Activated naive CD4-positive, alpha-beta T cell treated with anti-CD3 and anti-CD28 coated beads, Interleukin-2, amount 10 ng/mL, durations not matched to agents 7 days and 5 days (primary cell): ENCODE results near the gene NIM1K.

Experiments used
- CTCF ChIA-PET: fragments of 350-600 bp; sonication (Branson Sonifier 250); formaldehyde crosslinking; loops from one replicate; lab custom pipeline; 2021; ENCODE audit warnings: antibody characterized with exemption; lab: Charles Lee
- DNase-seq: peaks from one replicate; pipeline ENCODE4 v3.0.0-alpha.2; 2020
- H3K27ac Mint-ChIP-seq: one replicate; pipeline ENCODE4 v1.8.0; 2021; ENCODE audit warnings: mild to moderate bottlenecking, moderate library complexity, mixed read lengths
- H3K27me3 Mint-ChIP-seq: one replicate; pipeline ENCODE4 v1.8.0; 2021; ENCODE audit warnings: mild to moderate bottlenecking, mixed read lengths
- H3K36me3 Mint-ChIP-seq: one replicate; pipeline ENCODE4 v1.8.0; 2021; ENCODE audit warnings: mixed read lengths
- H3K4me1 Mint-ChIP-seq: one replicate; pipeline ENCODE4 v1.8.0; 2021; ENCODE audit warnings: mixed read lengths
- H3K4me3 Mint-ChIP-seq: one replicate; pipeline ENCODE4 v1.8.0; 2021; ENCODE audit warnings: mild to moderate bottlenecking, moderate library complexity, mixed read lengths
- H3K9me3 Mint-ChIP-seq: one replicate; pipeline ENCODE4 v1.8.0; 2021; ENCODE audit warnings: mixed read lengths

Gene NIM1K

GRCh38 chr5:43225649-43226245 is 33.7 kb downstream of the NIM1K start:
- Mint-ChIP-seq H3K27ac (no peak overlapping the region), H3K27me3 (no peaks in the 10 kb centered on the region), H3K9me3 (no peaks in the 10 kb centered on the region), H3K36me3 (no peaks in the 10 kb centered on the region), H3K4me3 (no peak overlapping the region), H3K4me1 (no peaks in the 10 kb centered on the region)
- no peak for DNase-seq
- CTCF ChIA-PET: interaction anchor here (0.8 to 1.3 kb wide), 2 partner anchors 86 to 164 kb away, joined by 3 to 9 read pairs; no protein-coding TSS in a partner anchor

- no peaks in the 10 kb centered on the region for H3K27me3 Mint-ChIP-seq
- CTCF ChIA-PET: interaction anchor here (0.5 to 1.6 kb wide), 5 partner anchors 32 to 212 kb away, joined by 3 read pairs; no protein-coding TSS in a partner anchor
- no peak overlapping the region for H3K4me3 Mint-ChIP-seq
- no peak for DNase-seq
- no peak overlapping the region for H3K27ac Mint-ChIP-seq
- H3K36me3 Mint-ChIP-seq: no peaks in the 10 kb centered on the region
- H3K4me1 Mint-ChIP-seq: no peaks in the 10 kb centered on the region
- no peaks in the 10 kb centered on the region for H3K9me3 Mint-ChIP-seq
Measured at GRCh38 chr5:43227655-43228054, 35.6 kb downstream of the NIM1K start.

- Mint-ChIP-seq H3K27ac (no peak overlapping the region), H3K4me1 (peaks cover 6% of the 10 kb centered on the region), H3K36me3 (no peaks in the 10 kb centered on the region), H3K27me3 (no peaks in the 10 kb centered on the region), H3K9me3 (no peaks in the 10 kb centered on the region), H3K4me3 (no peak overlapping the region)
- no peak for DNase-seq
- CTCF ChIA-PET: interaction anchor here (0.6 kb wide), 1 partner anchor 58 kb away, joined by 3 read pairs; no protein-coding TSS in a partner anchor
Measured at GRCh38 chr5:43230707-43231106, 38.7 kb downstream of the NIM1K start.

GRCh38 chr5:43231977-43232376 is 40.0 kb downstream of the NIM1K start:
- no peaks in the 10 kb centered on the region for H3K36me3 Mint-ChIP-seq
- H3K9me3 Mint-ChIP-seq: no peaks in the 10 kb centered on the region
- peaks cover 6% of the 10 kb centered on the region for H3K4me1 Mint-ChIP-seq
- no peak overlapping the region for H3K4me3 Mint-ChIP-seq
- peaks cover 3% of the 10 kb centered on the region for H3K27me3 Mint-ChIP-seq
- DNase-seq: no peak
- no peak overlapping the region for H3K27ac Mint-ChIP-seq
- CTCF ChIA-PET: interaction anchor here (1.2 kb wide), 2 partner anchors 158 to 252 kb away, joined by 3 to 7 read pairs; partner anchors contain the start of gene TMEM267

- Mint-ChIP-seq H3K9me3 (no peaks in the 10 kb centered on the region), H3K27me3 (peaks cover 3% of the 10 kb centered on the region), H3K27ac (peak overlapping the region; percentile 50), H3K4me3 (no peak overlapping the region), H3K4me1 (peaks cover 6% of the 10 kb centered on the region), H3K36me3 (no peaks in the 10 kb centered on the region)
- CTCF ChIA-PET: interaction anchor here (1.0 to 1.5 kb wide), 4 partner anchors 9 to 251 kb away, joined by 3 to 7 read pairs (median 3); partner anchors contain the start of gene TMEM267
- no peak for DNase-seq
Measured at GRCh38 chr5:43232943-43233833, 41.2 kb downstream of the NIM1K start.

GRCh38 chr5:43233946-43234345 is 41.9 kb downstream of the NIM1K start:
- Mint-ChIP-seq H3K4me3 (no peak overlapping the region), H3K4me1 (peaks cover 6% of the 10 kb centered on the region), H3K27ac (peak overlapping the region; percentile 50), H3K36me3 (no peaks in the 10 kb centered on the region), H3K27me3 (peaks cover 3% of the 10 kb centered on the region), H3K9me3 (no peaks in the 10 kb centered on the region)
- DNase-seq: no peak
- CTCF ChIA-PET: interaction anchor here (1.4 to 1.5 kb wide), 2 partner anchors 10 to 15 kb away, joined by 3 to 7 read pairs; no protein-coding TSS in a partner anchor

- Mint-ChIP-seq H3K4me1 (peaks cover 6% of the 10 kb centered on the region), H3K9me3 (no peaks in the 10 kb centered on the region), H3K27me3 (peaks cover 15% of the 10 kb centered on the region), H3K36me3 (no peaks in the 10 kb centered on the region), H3K27ac (no peak overlapping the region), H3K4me3 (no peak overlapping the region)
- DNase-seq: no peak
- CTCF ChIA-PET: no interaction called here
Measured at GRCh38 chr5:43236653-43237355, 44.8 kb downstream of the NIM1K start.

GRCh38 chr5:43242196-43242595 is 50.2 kb downstream of the NIM1K start:
- DNase-seq: no peak
- H3K4me3 Mint-ChIP-seq: no peak overlapping the region
- CTCF ChIA-PET: no interaction called here

GRCh38 chr5:43243270-43243669 is 51.2 kb downstream of the NIM1K start:
- no peak for DNase-seq
- H3K9me3 Mint-ChIP-seq: no peaks in the 10 kb centered on the region
- CTCF ChIA-PET: no interaction called here
- no peak overlapping the region for H3K27ac Mint-ChIP-seq
- no peak overlapping the region for H3K4me3 Mint-ChIP-seq
- peaks cover 27% of the 10 kb centered on the region for H3K27me3 Mint-ChIP-seq
- H3K36me3 Mint-ChIP-seq: no peaks in the 10 kb centered on the region
- H3K4me1 Mint-ChIP-seq: no peaks in the 10 kb centered on the region

More at GRCh38 chr5:43242196-43242595, 50.2 kb downstream of the NIM1K start:
- Mint-ChIP-seq H3K36me3 (no peaks in the 10 kb centered on the region), H3K27ac (no peak overlapping the region), H3K27me3 (peaks cover 27% of the 10 kb centered on the region), H3K9me3 (no peaks in the 10 kb centered on the region), H3K4me1 (no peaks in the 10 kb centered on the region)

GRCh38 chr5:43244823-43245565 is 53.0 kb downstream of the NIM1K start:
- Mint-ChIP-seq H3K27me3 (peaks cover 26% of the 10 kb centered on the region), H3K4me1 (no peaks in the 10 kb centered on the region), H3K9me3 (no peaks in the 10 kb centered on the region), H3K4me3 (no peak overlapping the region), H3K36me3 (no peaks in the 10 kb centered on the region), H3K27ac (no peak overlapping the region)
- no peak for DNase-seq
- CTCF ChIA-PET: no interaction called here

- Mint-ChIP-seq H3K36me3 (no peaks in the 10 kb centered on the region), H3K9me3 (no peaks in the 10 kb centered on the region), H3K4me3 (no peak overlapping the region), H3K4me1 (no peaks in the 10 kb centered on the region), H3K27me3 (peaks cover 19% of the 10 kb centered on the region), H3K27ac (no peak overlapping the region)
- CTCF ChIA-PET: no interaction called here
- DNase-seq: no peak
Measured at GRCh38 chr5:43245724-43246385, 53.8 kb downstream of the NIM1K start.

GRCh38 chr5:43251754-43252153 is 59.7 kb downstream of the NIM1K start:
- H3K36me3 Mint-ChIP-seq: no peaks in the 10 kb centered on the region
- DNase-seq: no peak
- H3K4me3 Mint-ChIP-seq: no peak overlapping the region
- H3K27ac Mint-ChIP-seq: no peak overlapping the region
- H3K4me1 Mint-ChIP-seq: no peaks in the 10 kb centered on the region
- peaks cover 22% of the 10 kb centered on the region for H3K27me3 Mint-ChIP-seq
- H3K9me3 Mint-ChIP-seq: no peaks in the 10 kb centered on the region
- CTCF ChIA-PET: no interaction called here

- Mint-ChIP-seq H3K9me3 (no peaks in the 10 kb centered on the region), H3K4me1 (no peaks in the 10 kb centered on the region), H3K27ac (no peak overlapping the region), H3K27me3 (peaks cover 40% of the 10 kb centered on the region), H3K36me3 (no peaks in the 10 kb centered on the region), H3K4me3 (no peak overlapping the region)
- no peak for DNase-seq
- CTCF ChIA-PET: no interaction called here
Measured at GRCh38 chr5:43255704-43256103, 63.7 kb downstream of the NIM1K start.
